Measurements from ENCODE around the gene IL21. TPM values are rescaled to one million over a fixed set of nuclear protein-coding genes. Genes with fewer than 3 reads are reported as not detected.

Gene IL21
- total RNA-seq, 1 experiment from 2014 or later, result not detected

GRCh38 chr4:122588453-122589238, 32.2 kb downstream of the IL21 start:
- Histone ChIP-seq H4K91ac (ENCODE audit: insufficient read length, low read depth, low read length) (no peak overlapping the region), H3K9me3 (ENCODE audit: control insufficient read depth, low read depth, low read length) (no peaks in the 10 kb centered on the region), H3T11ph (ENCODE audit: low read length) (no peak overlapping the region), H2AK5ac (ENCODE audit: insufficient read length, low read length) (no peak overlapping the region), H2AFZ (ENCODE audit: low read length) (no peak overlapping the region), H2BK12ac (ENCODE audit: insufficient read length, low read depth, low read length) (no peak overlapping the region), H4K20me1 (ENCODE audit: control insufficient read depth, insufficient read depth, insufficient read length) (no peaks in the 10 kb centered on the region), H2BK120ac (ENCODE audit: low read depth, low read length, poor library complexity, severe bottlenecking) (no peak overlapping the region), H3K9ac (ENCODE audit: extremely low read depth, insufficient read length, low read length) (no peak overlapping the region), H3K4me2 (ENCODE audit: insufficient read depth, insufficient read length, low read length) (no peak overlapping the region), H3K23ac (ENCODE audit: insufficient read length, low read depth, low read length) (no peak overlapping the region), H3K27ac (ENCODE audit: insufficient read length, low read depth, low read length) (no peak overlapping the region), H3K14ac (ENCODE audit: insufficient read depth, low read length) (no peak overlapping the region), H2BK5ac (ENCODE audit: insufficient read length, low read length) (no peak overlapping the region), H2BK20ac (ENCODE audit: low read depth, low read length, poor library complexity, severe bottlenecking) (no peak overlapping the region), H3K79me1 (ENCODE audit: insufficient read depth, low read depth, low read length, poor library complexity, severe bottlenecking) (no peaks in the 10 kb centered on the region), H3K23me2 (ENCODE audit: insufficient read length, low read depth, low read length, poor library complexity, severe bottlenecking) (no peaks in the 10 kb centered on the region), H3K79me2 (ENCODE audit: insufficient read depth, low read length) (no peaks in the 10 kb centered on the region), H3K56ac (ENCODE audit: insufficient read length, low read depth, low read length) (no peak overlapping the region), H2BK15ac (ENCODE audit: low read depth, low read length) (no peak overlapping the region), H3K18ac (ENCODE audit: insufficient read length, low read depth, low read length) (no peak overlapping the region), H3K27me3 (ENCODE audit: insufficient read depth, low read length) (no peaks in the 10 kb centered on the region), H4K8ac (replicated peaks; ENCODE audit: insufficient read length, low read depth, low read length) (no peak overlapping the region), H4K5ac (ENCODE audit: insufficient read length, low read depth, low read length) (no peak overlapping the region), H3K4ac (ENCODE audit: low read depth, low read length) (no peak overlapping the region), H3K4me1 (ENCODE audit: insufficient read depth, low read length) (no peaks in the 10 kb centered on the region)
- WGBS (ENCODE audit: extremely low coverage, insufficient read length, low lambda C conversion rate), result no CpG with 5 or more reads among the region's 4 CpGs
- no peak overlapping the region for H3K27ac Mint-ChIP-seq
- no peaks in the 10 kb centered on the region; the same call in none of the 2 replicates for H3K27me3 Mint-ChIP-seq (ENCODE audit: low read depth)
- no peaks in the 10 kb centered on the region for H3K4me1 Mint-ChIP-seq
- no peak overlapping the region for H3K4me3 Mint-ChIP-seq
- no peak for TF ChIP-seq CTCF (conservative IDR thresholded peaks at IDR 0.05)
- H3K36me3 Mint-ChIP-seq (ENCODE audit: insufficient read depth in 1 of 3, low read depth in 3 of 3), result no peaks in the 10 kb centered on the region
- no peak for DNase-seq
- H3K9me3 Mint-ChIP-seq, result no peaks in the 10 kb centered on the region

Measured in H9 (cell line).